ENCODE measurements around the gene EEA1.

Gene EEA1

GRCh38 chr12:92844151-92844763 lies 84.8 kb downstream of the EEA1 start:
- DNase-seq (ENCODE audit: low read depth), result no peak
- TF ChIP-seq CTCF (IDR thresholded peaks at IDR 0.05; ENCODE audit: control insufficient read depth, extremely low read depth, insufficient read depth), result no peak
- H3K4me3 ChIP-seq (ENCODE audit: low read depth, low read length), result no peak overlapping the region

- no peak for DNase-seq (ENCODE audit: low read depth)
- no peak for TF ChIP-seq CTCF (IDR thresholded peaks at IDR 0.05; ENCODE audit: control insufficient read depth, extremely low read depth, insufficient read depth)
Measured at GRCh38 chr12:92829686-92830282, 99.3 kb downstream of the EEA1 start.

GRCh38 chr12:92828565-92828964 lies 100.5 kb downstream of the EEA1 start:
- H3K4me3 ChIP-seq (ENCODE audit: low read depth, low read length), result no peak overlapping the region
- TF ChIP-seq CTCF (IDR thresholded peaks at IDR 0.05; ENCODE audit: control insufficient read depth, extremely low read depth, insufficient read depth), result no peak
- DNase-seq (ENCODE audit: low read depth), result no peak

More at GRCh38 chr12:92829686-92830282, 99.3 kb downstream of the EEA1 start:
- H3K4me3 ChIP-seq (ENCODE audit: low read depth, low read length), result no peak overlapping the region

GRCh38 chr12:92827836-92828431 lies 101.2 kb downstream of the EEA1 start:
- H3K4me3 ChIP-seq (ENCODE audit: low read depth, low read length), result no peak overlapping the region
- DNase-seq (ENCODE audit: low read depth), result peak; percentile 45
- peak; percentile 86 for TF ChIP-seq CTCF (IDR thresholded peaks at IDR 0.05; ENCODE audit: control insufficient read depth, extremely low read depth, insufficient read depth)

- no peak for TF ChIP-seq CTCF (IDR thresholded peaks at IDR 0.05; ENCODE audit: control insufficient read depth, extremely low read depth, insufficient read depth)
- no peak for DNase-seq (ENCODE audit: low read depth)
Measured at GRCh38 chr12:92821142-92821541, 108.0 kb downstream of the EEA1 start.

GRCh38 chr12:92814584-92814983 lies 114.5 kb downstream of the EEA1 start:
- no peak overlapping the region for H3K4me3 ChIP-seq (ENCODE audit: low read depth, low read length)
- no peak for TF ChIP-seq CTCF (IDR thresholded peaks at IDR 0.05; ENCODE audit: control insufficient read depth, extremely low read depth, insufficient read depth)
- DNase-seq (ENCODE audit: low read depth), result no peak

More at GRCh38 chr12:92821142-92821541, 108.0 kb downstream of the EEA1 start:
- H3K4me3 ChIP-seq (ENCODE audit: low read depth, low read length), result no peak overlapping the region
